ENCODE data around the gene MRAP2.

DNA sequence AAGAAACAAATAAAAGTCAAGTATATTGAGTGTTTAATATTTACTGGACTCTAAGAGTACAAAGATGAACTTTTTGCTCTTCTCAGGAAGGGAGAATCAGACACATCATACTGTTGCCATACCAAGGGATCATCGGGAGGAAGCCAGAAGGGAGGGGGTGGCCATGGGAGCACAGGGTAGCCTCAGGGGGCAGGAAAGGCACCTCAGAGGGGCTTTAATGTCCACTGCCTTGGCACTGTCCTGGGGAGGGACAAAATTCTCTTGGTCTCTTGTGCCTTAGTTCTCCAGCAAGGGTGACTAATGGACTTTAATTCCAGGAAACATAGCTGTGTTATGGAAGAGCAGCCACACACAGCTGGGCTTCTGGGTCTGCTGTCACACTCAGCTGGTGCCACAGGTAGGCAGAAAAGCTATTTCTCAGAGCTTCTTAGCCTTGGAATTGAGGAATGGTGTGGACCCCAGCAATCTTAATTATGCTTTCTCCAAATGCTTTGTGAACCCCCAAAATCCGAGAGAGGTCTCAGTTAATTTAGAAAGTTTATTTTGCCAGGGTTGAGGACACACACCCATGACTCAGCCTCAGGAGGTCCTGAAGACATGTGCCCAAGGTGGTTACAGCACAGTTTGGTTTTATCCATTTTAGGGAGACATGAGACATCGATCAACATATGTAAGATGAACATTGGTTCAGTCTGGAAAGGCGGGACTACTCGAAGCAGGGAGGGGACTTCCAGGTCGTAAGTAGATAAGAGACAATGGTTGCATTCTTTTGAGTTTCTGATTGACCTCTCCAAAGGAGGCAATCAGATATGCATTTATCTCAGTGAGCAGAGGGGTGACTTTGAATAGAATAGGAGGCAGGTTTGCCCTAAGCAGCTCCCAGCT is 53.2 kb downstream of the MRAP2 start:
- TF ChIP-seq, protein P1, sequence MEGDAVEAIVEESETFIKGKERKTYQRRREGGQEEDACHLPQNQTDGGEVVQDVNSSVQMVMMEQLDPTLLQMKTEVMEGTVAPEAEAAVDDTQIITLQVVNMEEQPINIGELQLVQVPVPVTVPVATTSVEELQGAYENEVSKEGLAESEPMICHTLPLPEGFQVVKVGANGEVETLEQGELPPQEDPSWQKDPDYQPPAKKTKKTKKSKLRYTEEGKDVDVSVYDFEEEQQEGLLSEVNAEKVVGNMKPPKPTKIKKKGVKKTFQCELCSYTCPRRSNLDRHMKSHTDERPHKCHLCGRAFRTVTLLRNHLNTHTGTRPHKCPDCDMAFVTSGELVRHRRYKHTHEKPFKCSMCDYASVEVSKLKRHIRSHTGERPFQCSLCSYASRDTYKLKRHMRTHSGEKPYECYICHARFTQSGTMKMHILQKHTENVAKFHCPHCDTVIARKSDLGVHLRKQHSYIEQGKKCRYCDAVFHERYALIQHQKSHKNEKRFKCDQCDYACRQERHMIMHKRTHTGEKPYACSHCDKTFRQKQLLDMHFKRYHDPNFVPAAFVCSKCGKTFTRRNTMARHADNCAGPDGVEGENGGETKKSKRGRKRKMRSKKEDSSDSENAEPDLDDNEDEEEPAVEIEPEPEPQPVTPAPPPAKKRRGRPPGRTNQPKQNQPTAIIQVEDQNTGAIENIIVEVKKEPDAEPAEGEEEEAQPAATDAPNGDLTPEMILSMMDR (IDR thresholded peaks at IDR 0.05), result no peak
- TF ChIP-seq SIN3A (IDR thresholded peaks at IDR 0.05; ENCODE audit: borderline replicate concordance, insufficient read depth, low read depth, low read length), result no peak
